WTC11 (cell line): ENCODE data around the gene GNAT3.

Experiments used
- ESRRA ChIP-seq: sonication (generic); formaldehyde crosslinking; IDR thresholded peaks from 2 replicates; pipeline ENCODE4 v1.8.1; 2022; ENCODE audit warnings: mild to moderate bottlenecking, missing genetic modification reagents, borderline replicate concordance
- STAT6 ChIP-seq: sonication (generic); formaldehyde crosslinking; conservative IDR thresholded peaks from 2 replicates; pipeline ENCODE4 v1.8.1; 2023; ENCODE audit warnings: mild to moderate bottlenecking, low read depth, missing genetic modification reagents, moderate library complexity
- TF ChIP-seq, protein P1 (sequence below): fragments of 200-600 bp; IDR thresholded peaks from 2 replicates; pipeline ENCODE4 v1.8.0; 2022; ENCODE audit warnings: antibody characterized with exemption

GRCh38 chr7:80550005-80550404 is 38.1 kb upstream of the GNAT3 start:
- TF ChIP-seq STAT6 (no peak), ESRRA (CRISPR knock-in tag) (no peak)
- TF ChIP-seq, protein P1, sequence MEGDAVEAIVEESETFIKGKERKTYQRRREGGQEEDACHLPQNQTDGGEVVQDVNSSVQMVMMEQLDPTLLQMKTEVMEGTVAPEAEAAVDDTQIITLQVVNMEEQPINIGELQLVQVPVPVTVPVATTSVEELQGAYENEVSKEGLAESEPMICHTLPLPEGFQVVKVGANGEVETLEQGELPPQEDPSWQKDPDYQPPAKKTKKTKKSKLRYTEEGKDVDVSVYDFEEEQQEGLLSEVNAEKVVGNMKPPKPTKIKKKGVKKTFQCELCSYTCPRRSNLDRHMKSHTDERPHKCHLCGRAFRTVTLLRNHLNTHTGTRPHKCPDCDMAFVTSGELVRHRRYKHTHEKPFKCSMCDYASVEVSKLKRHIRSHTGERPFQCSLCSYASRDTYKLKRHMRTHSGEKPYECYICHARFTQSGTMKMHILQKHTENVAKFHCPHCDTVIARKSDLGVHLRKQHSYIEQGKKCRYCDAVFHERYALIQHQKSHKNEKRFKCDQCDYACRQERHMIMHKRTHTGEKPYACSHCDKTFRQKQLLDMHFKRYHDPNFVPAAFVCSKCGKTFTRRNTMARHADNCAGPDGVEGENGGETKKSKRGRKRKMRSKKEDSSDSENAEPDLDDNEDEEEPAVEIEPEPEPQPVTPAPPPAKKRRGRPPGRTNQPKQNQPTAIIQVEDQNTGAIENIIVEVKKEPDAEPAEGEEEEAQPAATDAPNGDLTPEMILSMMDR = no peak
